Tibial nerve (tissue), 4 donors: ENCODE measurements around the gene KIN. TPM values are rescaled to one million over a fixed set of nuclear protein-coding genes. Genes with fewer than 3 reads are reported as not detected.

Experiments used
- DNase-seq, 2 donors: peaks; one replicate each; pipeline ENCODE4 v3.0.0-alpha.2; 2019; ENCODE audit warnings: low spot score in 2 of 2
- H3K27ac ChIP-seq, 4 donors: fragments of 200-600 bp; sonication (generic) in 3 of 4; one replicate each; pipeline ENCODE4 v1.5.1; 2017 to 2019; ENCODE audit warnings: mild to moderate bottlenecking in 1 of 4
- H3K27me3 ChIP-seq, 2 donors: fragments of 200-600 bp; sonication (generic) in 1 of 2; one replicate each; pipeline versions ENCODE4 v1.5.1 to v1.6.0; 2017 to 2019
- H3K36me3 ChIP-seq, 3 donors: fragments of 200-600 bp; sonication (generic); one replicate each; pipeline ENCODE4 v1.5.1; 2018 to 2019
- H3K4me1 ChIP-seq, 4 donors: fragments of 200-600 bp; sonication (generic) in 3 of 4; one replicate each; pipeline ENCODE4 v1.5.1; 2017 to 2019
- H3K4me3 ChIP-seq, 4 donors: fragments of 200-600 bp; sonication (generic) in 3 of 4; one replicate each; pipeline ENCODE4 v1.5.1; 2017 to 2019; ENCODE audit warnings: mild to moderate bottlenecking in 1 of 4, moderate library complexity in 1 of 4
- H3K9me3 ChIP-seq, 4 donors: fragments of 200-600 bp; sonication (generic) in 3 of 4; one replicate each; pipeline ENCODE4 v1.5.1; 2017 to 2019
- EP300 ChIP-seq, 2 donors: sonication (generic); formaldehyde crosslinking; IDR thresholded peaks; one replicate each; pipeline ENCODE4 v1.6.1; 2017; ENCODE audit warnings: antibody characterized with exemption in 2 of 2, mild to moderate bottlenecking in 1 of 2
- POLR2A ChIP-seq, 2 donors: fragments of 450-650 bp; IDR thresholded peaks; one replicate each; pipeline ENCODE4 v1.6.1; 2017; ENCODE audit warnings: antibody characterized with exemption in 2 of 2, mild to moderate bottlenecking in 2 of 2, moderate library complexity in 2 of 2
- WGBS, 2 donors: methylation state at CpG; one replicate each; pipeline ENCODE4 v1.1.5; 2018; 5-methylcytosine and 5-hydroxymethylcytosine counted together
- total RNA-seq, 4 donors: library from RNA; depleted of rRNA; stranded (reverse); fragments of >200 nt; gene quantifications; one replicate each; pipeline ENCODE4 v1.1.0, GENCODE V29; 2016
- TF ChIP-seq, protein P1 (sequence below), 5 experiments: fragments of 200-600 bp in 3 of 5; fragments of 450-650 bp in 2 of 5; sonication (generic) in 3 of 5; IDR thresholded peaks; one replicate each; pipeline ENCODE4 v1.5.1; 2016 to 2019; ENCODE audit warnings: antibody characterized with exemption in 5 of 5, mild to moderate bottlenecking in 3 of 5, moderate library complexity in 2 of 5

The KIN gene
- total RNA-seq, 4 donors from 2014 or later, result 6.9 to 9.2 (median 7.7) TPM

DNA sequence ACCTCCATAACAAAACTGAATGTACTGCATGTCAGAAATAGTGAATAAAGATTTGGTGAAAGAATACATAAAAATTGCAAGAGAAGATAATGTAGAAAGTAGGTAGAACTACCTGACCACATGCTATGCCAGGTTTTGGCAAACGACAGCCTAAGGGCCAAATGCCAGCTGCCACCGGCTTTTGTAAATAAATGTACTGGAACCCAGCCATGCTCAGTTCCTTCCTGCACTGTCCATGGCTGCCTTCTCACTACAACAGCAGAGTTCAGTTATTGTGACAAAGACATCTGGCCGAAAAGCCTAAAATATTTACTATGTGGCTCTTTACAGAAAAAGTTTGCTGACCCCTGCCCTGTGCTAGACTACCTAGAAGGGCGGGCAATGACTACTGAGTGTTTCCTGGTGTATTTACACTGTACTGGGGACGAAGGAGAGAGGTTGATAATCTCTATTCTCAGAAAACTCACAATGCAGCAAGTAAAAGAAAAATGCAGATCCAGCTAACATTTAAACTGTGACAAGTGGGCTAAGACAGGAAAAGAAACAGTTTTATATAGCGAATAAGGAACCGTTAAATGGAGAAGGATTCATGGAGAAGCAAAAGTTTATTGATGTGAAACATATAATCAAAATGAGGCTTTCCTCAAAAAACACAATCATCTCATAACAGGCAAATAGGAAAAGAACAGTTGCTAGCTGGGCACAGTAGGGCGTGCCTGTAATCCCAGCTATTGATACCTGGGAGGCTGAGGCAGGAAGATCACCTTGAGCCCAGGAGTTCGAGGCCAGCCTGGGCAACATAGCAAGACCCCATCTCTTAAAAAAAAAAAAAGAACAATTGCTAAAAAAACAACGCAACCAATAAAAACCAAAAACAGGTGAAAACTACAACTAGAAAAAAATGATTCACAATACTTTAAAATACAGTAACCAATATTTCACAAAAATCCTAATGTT, 13.7 kb downstream of the KIN start:
- Histone ChIP-seq H3K4me3 (no peak overlapping the region), H3K36me3 (peaks cover 0 to 94% (median 10%) of the 10 kb centered on the region in 3 donors), H3K27me3 (no peaks in the 10 kb centered on the region), H3K4me1 (no peaks in the 10 kb centered on the region), H3K9me3 (no peaks in the 10 kb centered on the region), H3K27ac (no peak overlapping the region)
- WGBS, 2 donors, result 76 to 77% methylated on average over 10 of the region's 10 CpGs
- TF ChIP-seq POLR2A (IDR thresholded peaks at IDR 0.05) (no peak), EP300 (IDR thresholded peaks at IDR 0.05) (no peak)
- TF ChIP-seq, protein P1, sequence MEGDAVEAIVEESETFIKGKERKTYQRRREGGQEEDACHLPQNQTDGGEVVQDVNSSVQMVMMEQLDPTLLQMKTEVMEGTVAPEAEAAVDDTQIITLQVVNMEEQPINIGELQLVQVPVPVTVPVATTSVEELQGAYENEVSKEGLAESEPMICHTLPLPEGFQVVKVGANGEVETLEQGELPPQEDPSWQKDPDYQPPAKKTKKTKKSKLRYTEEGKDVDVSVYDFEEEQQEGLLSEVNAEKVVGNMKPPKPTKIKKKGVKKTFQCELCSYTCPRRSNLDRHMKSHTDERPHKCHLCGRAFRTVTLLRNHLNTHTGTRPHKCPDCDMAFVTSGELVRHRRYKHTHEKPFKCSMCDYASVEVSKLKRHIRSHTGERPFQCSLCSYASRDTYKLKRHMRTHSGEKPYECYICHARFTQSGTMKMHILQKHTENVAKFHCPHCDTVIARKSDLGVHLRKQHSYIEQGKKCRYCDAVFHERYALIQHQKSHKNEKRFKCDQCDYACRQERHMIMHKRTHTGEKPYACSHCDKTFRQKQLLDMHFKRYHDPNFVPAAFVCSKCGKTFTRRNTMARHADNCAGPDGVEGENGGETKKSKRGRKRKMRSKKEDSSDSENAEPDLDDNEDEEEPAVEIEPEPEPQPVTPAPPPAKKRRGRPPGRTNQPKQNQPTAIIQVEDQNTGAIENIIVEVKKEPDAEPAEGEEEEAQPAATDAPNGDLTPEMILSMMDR (IDR thresholded peaks at IDR 0.05), result no peak
- no peak for DNase-seq

DNA sequence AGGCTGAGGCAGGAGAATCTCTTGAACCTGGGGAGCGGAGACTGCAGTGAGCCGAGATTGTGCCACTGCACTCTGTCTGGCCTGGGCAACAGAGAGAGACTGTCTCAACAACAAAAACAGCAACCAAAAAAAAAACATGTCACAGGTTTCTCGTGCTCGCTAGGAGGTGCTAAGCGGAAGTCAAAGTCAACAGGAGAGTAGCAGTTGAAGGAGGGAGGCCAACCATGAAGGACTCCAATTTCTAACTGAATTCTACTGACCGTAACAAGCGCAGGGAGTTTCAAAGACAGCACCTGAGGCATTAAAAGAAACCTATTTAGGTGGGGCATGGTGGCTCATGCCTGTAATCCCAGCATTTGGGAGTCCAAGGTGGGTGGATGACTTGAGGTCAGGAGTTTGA, 19.4 kb downstream of the KIN start:
- no peak for DNase-seq
- TF ChIP-seq EP300 (IDR thresholded peaks at IDR 0.05) (no peak), POLR2A (IDR thresholded peaks at IDR 0.05) (no peak)
- TF ChIP-seq, protein P1 (IDR thresholded peaks at IDR 0.05), result no peak
- Histone ChIP-seq H3K36me3 (peaks cover 0 to 93% (median 0%) of the 10 kb centered on the region in 3 donors), H3K27ac (no peak overlapping the region), H3K27me3 (no peaks in the 10 kb centered on the region), H3K4me1 (peaks cover 0 to 12% (median 0%) of the 10 kb centered on the region in 4 donors), H3K9me3 (no peaks in the 10 kb centered on the region), H3K4me3 (no peak overlapping the region)
- 94 to 97% methylated on average over 7 of the region's 7 CpGs for WGBS, 2 donors

DNA sequence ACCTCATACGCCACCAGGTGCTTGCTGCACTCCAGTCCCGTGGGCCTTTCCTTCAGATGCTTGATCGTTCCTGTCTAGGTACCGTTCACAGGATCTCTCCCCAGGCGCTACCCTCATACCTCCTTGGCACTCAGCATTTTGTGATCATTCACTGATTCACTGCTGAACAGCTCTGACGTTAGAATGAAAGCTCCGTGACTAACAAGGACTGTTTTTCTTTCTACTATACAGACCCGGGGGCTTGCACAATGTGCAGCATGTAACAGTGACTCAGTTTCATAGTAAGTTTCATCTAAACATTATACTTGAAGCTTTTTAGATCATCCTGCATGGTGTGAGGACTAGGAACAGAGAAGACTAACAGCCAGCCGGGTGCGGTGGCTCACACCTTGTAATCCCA, 20.6 kb downstream of the KIN start:
- no peak overlapping the region for H3K27ac ChIP-seq
- no peak for TF ChIP-seq EP300 (IDR thresholded peaks at IDR 0.05)
- TF ChIP-seq, protein P1 (IDR thresholded peaks at IDR 0.05), result no peak
- no peak for TF ChIP-seq POLR2A (IDR thresholded peaks at IDR 0.05)
- H3K9me3 ChIP-seq, result no peaks in the 10 kb centered on the region
- DNase-seq, result no peak
- 90 to 93% methylated on average over 10 of the region's 10 CpGs for WGBS, 2 donors
- no peaks in the 10 kb centered on the region for H3K27me3 ChIP-seq
- peaks cover 0 to 15% (median 0%) of the 10 kb centered on the region in 4 donors for H3K4me1 ChIP-seq
- H3K4me3 ChIP-seq, result no peak overlapping the region
- peaks cover 0 to 97% (median 4%) of the 10 kb centered on the region in 3 donors for H3K36me3 ChIP-seq

DNA sequence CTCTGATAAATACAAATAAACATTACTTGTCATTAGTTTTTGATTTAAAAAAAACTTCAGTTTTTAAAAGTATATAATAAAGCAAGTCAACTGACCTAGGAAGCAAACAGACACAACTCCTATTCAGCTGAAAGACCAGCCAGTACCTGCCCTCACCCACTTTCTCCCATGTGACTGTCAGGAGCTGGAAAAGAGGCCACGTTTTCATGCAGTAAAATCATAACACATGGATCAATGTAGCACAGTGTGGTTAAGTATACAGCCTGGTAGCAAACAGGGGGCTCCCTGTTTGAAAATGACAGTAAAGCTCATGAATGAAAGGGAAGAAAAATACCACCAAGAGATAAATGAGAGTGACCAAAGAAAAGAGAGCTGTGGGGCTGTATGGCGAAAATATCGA, 21.6 kb downstream of the KIN start:
- H3K36me3 ChIP-seq, result peaks cover 0 to 97% (median 4%) of the 10 kb centered on the region in 3 donors
- no peak for DNase-seq
- H3K4me1 ChIP-seq, result peaks cover 0 to 15% (median 0%) of the 10 kb centered on the region in 4 donors

More for the DNA sequence above, 21.6 kb downstream of the KIN start:
- no peak for TF ChIP-seq EP300 (IDR thresholded peaks at IDR 0.05)
- TF ChIP-seq, protein P1 (IDR thresholded peaks at IDR 0.05), result no peak
- TF ChIP-seq POLR2A (IDR thresholded peaks at IDR 0.05), result no peak
- H3K4me3 ChIP-seq, result no peak overlapping the region
- no peak overlapping the region for H3K27ac ChIP-seq
- no peaks in the 10 kb centered on the region for H3K9me3 ChIP-seq
- WGBS, 2 donors, result 61 to 62% methylated on average over 3 of the region's 3 CpGs
- H3K27me3 ChIP-seq, result no peaks in the 10 kb centered on the region
